ENCODE results near the gene GPA33. TPM values are rescaled to one million over a fixed set of nuclear protein-coding genes. Genes with fewer than 3 reads are reported as not detected.

GPA33 gene
- total RNA-seq, 4 donors from 2014 or later, result 0.10 TPM; not detected in 3

- no peak overlapping the region for H3K4me3 ChIP-seq (ENCODE audit: low read depth, poor library complexity, severe bottlenecking)
- TF ChIP-seq POLR2A (IDR thresholded peaks at IDR 0.05) (no peak), CTCF (IDR thresholded peaks at IDR 0.05) (no peak)
- WGBS, 2 donors, result 64 to 67% methylated on average over 6 of the region's 6 CpGs
- DNase-seq (ENCODE audit: low spot score in 2 of 2), result no peak
- intact Hi-C loops (cut with DNase I; ENCODE audit: low total_unique reads), result no loop called here
Measured at GRCh38 chr1:167016100-167016750, 74.0 kb downstream of the GPA33 start.

- WGBS, 2 donors, result 60% methylated on average over 8 of the region's 8 CpGs
- no peak for DNase-seq (ENCODE audit: low spot score in 2 of 2)
- H3K4me3 ChIP-seq (ENCODE audit: low read depth, poor library complexity, severe bottlenecking), result no peak overlapping the region
- intact Hi-C loops (cut with DNase I; ENCODE audit: low total_unique reads), result no loop called here
- TF ChIP-seq POLR2A (IDR thresholded peaks at IDR 0.05) (no peak), CTCF (IDR thresholded peaks at IDR 0.05) (no peak)
Measured at GRCh38 chr1:167013108-167013929, 76.9 kb downstream of the GPA33 start.

- intact Hi-C loops (cut with DNase I; ENCODE audit: low total_unique reads), result no loop called here
- H3K4me3 ChIP-seq (ENCODE audit: low read depth, poor library complexity, severe bottlenecking), result no peak overlapping the region
- TF ChIP-seq POLR2A (IDR thresholded peaks at IDR 0.05) (no peak), CTCF (IDR thresholded peaks at IDR 0.05) (no peak)
- 70 to 80% methylated on average over 2 of the region's 2 CpGs for WGBS, 2 donors
- DNase-seq (ENCODE audit: low spot score in 2 of 2), result no peak
Measured at GRCh38 chr1:167012570-167012969, 77.6 kb downstream of the GPA33 start.

GRCh38 chr1:167011560-167012191, 78.5 kb downstream of the GPA33 start:
- intact Hi-C loops (cut with DNase I; ENCODE audit: low total_unique reads), result no loop called here
- DNase-seq (ENCODE audit: low spot score in 2 of 2), result no peak
- H3K4me3 ChIP-seq (ENCODE audit: low read depth, poor library complexity, severe bottlenecking), result no peak overlapping the region
- TF ChIP-seq POLR2A (IDR thresholded peaks at IDR 0.05) (no peak), CTCF (IDR thresholded peaks at IDR 0.05) (no peak)
- 83 to 96% methylated on average over 1 of the region's 1 CpG for WGBS, 2 donors

GRCh38 chr1:167003711-167004110, 86.5 kb downstream of the GPA33 start:
- no peak overlapping the region for H3K4me3 ChIP-seq (ENCODE audit: low read depth, poor library complexity, severe bottlenecking)
- intact Hi-C loops (cut with DNase I; ENCODE audit: low total_unique reads), result no loop called here
- 73 to 75% methylated on average over 2 of the region's 2 CpGs for WGBS, 2 donors
- TF ChIP-seq POLR2A (IDR thresholded peaks at IDR 0.05) (no peak), CTCF (IDR thresholded peaks at IDR 0.05) (no peak)
- DNase-seq (ENCODE audit: low spot score in 2 of 2), result no peak

Other genes with a start within 250 kb of the GPA33 start
- 10 to 100 TPM in 3 of 4 donors, 1 to 10 TPM in 1; 9.5 to 18.2 (median 15.1) TPM for gene TADA1, start 214.1 kb downstream of the GPA33 start, total RNA-seq
- gene ILDR2, start 114.8 kb downstream of the GPA33 start, total RNA-seq, result under 1 TPM in 3 of 4 donors, not detected in 1; 0.29 to 0.46 (median 0.42) TPM
- 1 to 10 TPM in 1 of 4 donors, under 1 TPM in 2, not detected in 1; 0.10 to 3.6 (median 0.25) TPM for gene MAEL, start 101.1 kb downstream of the GPA33 start, total RNA-seq
- gene STYXL2, start 3.7 kb upstream of the GPA33 start, total RNA-seq, result not detected
- gene POU2F1, start 130.5 kb upstream of the GPA33 start, total RNA-seq, result 10 to 100 TPM in 1 of 4 donors, 1 to 10 TPM in 3; 8.7 to 34.0 (median 9.6) TPM